IMR-90 (cell line): ENCODE data around the gene RSRC2. TPM values are rescaled to one million over a fixed set of nuclear protein-coding genes. Genes with fewer than 3 reads are reported as not detected.
A peak's percentile ranks its signal among the peaks of the same experiment; 100 is the strongest.
"Not testable (repeated sequence)": the region's sequence is repeated elsewhere in the genome, so short reads cannot be mapped to it uniquely, and the experiment has no call there.

Experiments
- ATAC-seq: fragments of 200-7000 bp; cut with Tn5 transposase; 2 replicates; pipeline ENCODE4 v1.9.1; 2020; ENCODE audit warnings: low read depth, mild to moderate bottlenecking, moderate library complexity
- BruUV-seq: library from RNA; stranded (reverse); fragments of 400-500 nt; replicated peaks from 2 replicates; lab custom pipeline; 2021; lab: Mats Ljungman, UMichigan
- CTCF ChIA-PET: fragments of 300-600 bp; formaldehyde crosslinking; extraction: SDS; loops from one replicate; lab custom pipeline; 2021; ENCODE audit warnings: antibody characterized with exemption; lab: Yijun Ruan, JAX
- POLR2A ChIA-PET: fragments of 300-600 bp; sonication (Branson Sonifier 250); formaldehyde crosslinking; loops from one replicate; lab custom pipeline; 2022; ENCODE audit warnings: antibody characterized with exemption; ENCODE audit not compliant: unreplicated experiment; lab: Charles Lee
- DNase-seq: peaks from one replicate; pipeline ENCODE4 v3.0.0; 2013
- H2AFZ ChIP-seq: replicated peaks from 2 replicates; pipeline ENCODE3; 2013; ENCODE audit warnings: low read length, mild to moderate bottlenecking; ENCODE audit not compliant: poor library complexity
- H2AK5ac ChIP-seq: 2 replicates; pipeline ENCODE4 v1.6.1; 2013; ENCODE audit warnings: low read depth, low read length, inconsistent platforms
- H2AK9ac ChIP-seq: replicated peaks from 2 replicates; pipeline ENCODE3; 2013; ENCODE audit warnings: mild to moderate bottlenecking, low read depth, low read length, moderate library complexity; ENCODE audit not compliant: poor library complexity
- H2BK120ac ChIP-seq: 2 replicates; pipeline ENCODE4 v1.6.1; 2013; ENCODE audit warnings: low read depth, low read length, inconsistent platforms
- H2BK15ac ChIP-seq: 3 replicates; pipeline ENCODE4 v1.6.1; 2013; ENCODE audit warnings: low read depth, low read length, inconsistent platforms
- H2BK20ac ChIP-seq: 2 replicates; pipeline ENCODE4 v1.6.1; 2013; ENCODE audit warnings: low read depth, mild to moderate bottlenecking, inconsistent platforms, low read length, moderate library complexity
- H2BK5ac ChIP-seq: 2 replicates; pipeline ENCODE4 v1.6.1; 2013; ENCODE audit warnings: mild to moderate bottlenecking, low read depth, low read length, inconsistent platforms; ENCODE audit not compliant: poor library complexity, severe bottlenecking
- H3K14ac ChIP-seq: replicated peaks from 2 replicates; pipeline ENCODE4 v1.6.1; 2013; ENCODE audit warnings: low read depth, low read length, inconsistent platforms
- H3K18ac ChIP-seq: 2 replicates; pipeline ENCODE4 v1.6.1; 2013; ENCODE audit warnings: low read depth, low read length, control low read depth
- H3K23ac ChIP-seq: 2 replicates; pipeline ENCODE4 v1.6.1; 2013; ENCODE audit warnings: low read depth, low read length, inconsistent platforms
- H3K27ac ChIP-seq: 2 replicates; pipeline ENCODE4 v1.5.1; 2013; ENCODE audit warnings: mild to moderate bottlenecking, control low read depth, low read length; ENCODE audit not compliant: insufficient read depth
- H3K27me3 ChIP-seq: 2 replicates; pipeline ENCODE4 v1.6.1; 2013; ENCODE audit warnings: low read length; ENCODE audit not compliant: control insufficient read depth, insufficient read depth
- H3K36me3 ChIP-seq: 2 replicates; pipeline ENCODE4 v1.6.1; 2013; ENCODE audit warnings: low read length, mixed read lengths; ENCODE audit not compliant: control insufficient read depth, insufficient read depth
- H3K4ac ChIP-seq: 2 replicates; pipeline ENCODE4 v1.6.1; 2013; ENCODE audit warnings: low read depth, low read length, inconsistent platforms
- H3K4me1 ChIP-seq: 2 replicates; pipeline ENCODE4 v1.6.1; 2013; ENCODE audit warnings: low read length, mixed read lengths; ENCODE audit not compliant: control insufficient read depth, insufficient read depth
- H3K4me2 ChIP-seq: 2 replicates; pipeline ENCODE4 v1.6.1; 2013; ENCODE audit warnings: low read depth, mild to moderate bottlenecking, control low read depth, low read length, moderate library complexity
- H3K4me3 ChIP-seq: 2 replicates; pipeline ENCODE4 v1.5.1; 2013; ENCODE audit warnings: low read depth, mild to moderate bottlenecking, control low read depth, low read length, moderate library complexity; ENCODE audit not compliant: insufficient read depth
- H3K56ac ChIP-seq: 2 replicates; pipeline ENCODE4 v1.6.1; 2013; ENCODE audit warnings: low read length, inconsistent platforms; ENCODE audit not compliant: insufficient read depth; ENCODE audit errors: extremely low read depth
- H3K79me1 ChIP-seq, 2 experiments: 2 replicates each; pipeline ENCODE4 v1.6.1; 2013; ENCODE audit warnings: low read length in 2 of 2, inconsistent platforms in 1 of 2, low read depth in 1 of 2
- H3K9ac ChIP-seq: 2 replicates; pipeline ENCODE4 v1.6.1; 2013; ENCODE audit warnings: low read depth, low read length, control low read depth
- H3K9me1 ChIP-seq: 2 replicates; pipeline ENCODE4 v1.6.1; 2013; ENCODE audit warnings: low read length, inconsistent platforms; ENCODE audit not compliant: insufficient read depth
- H3K9me3 ChIP-seq: 2 replicates; pipeline ENCODE4 v1.6.1; 2013; ENCODE audit warnings: low read length; ENCODE audit not compliant: control insufficient read depth, insufficient read depth
- H4K20me1 ChIP-seq: 2 replicates; pipeline ENCODE4 v1.6.1; 2013; ENCODE audit warnings: low read length, inconsistent platforms; ENCODE audit not compliant: insufficient read depth
- H4K5ac ChIP-seq: 2 replicates; pipeline ENCODE4 v1.6.1; 2013; ENCODE audit warnings: mild to moderate bottlenecking, low read depth, low read length, control low read depth
- H4K8ac ChIP-seq, 2 experiments: 2 replicates each; pipeline ENCODE4 v1.6.1; 2013; ENCODE audit warnings: low read depth in 2 of 2, low read length in 2 of 2, control low read depth in 1 of 2, inconsistent platforms in 1 of 2
- H4K91ac ChIP-seq: 2 replicates; pipeline ENCODE4 v1.6.1; 2013; ENCODE audit warnings: low read depth, low read length, inconsistent platforms; ENCODE audit not compliant: insufficient read depth
- FOS ChIP-seq: fragments of 150-350 bp; IDR thresholded peaks from 2 replicates; pipeline ENCODE4 v1.6.1; 2016; ENCODE audit warnings: low read depth, low read length
- WGBS, 2 experiments: methylation state at CpG; one replicate each; pipeline versions ENCODE4 v1.1.5 to v1.1.7; 2013; ENCODE audit warnings: missing lambda C conversion rate in 2 of 2; ENCODE audit not compliant: insufficient read length in 1 of 2; ENCODE audit errors: extremely low coverage in 2 of 2; 5-methylcytosine and 5-hydroxymethylcytosine counted together
- dilution Hi-C: fragments of 300-500 bp; cut with HindIII; formaldehyde crosslinking; loops from one replicate; pipeline ENCODE4 v1.14.3; 2018; ENCODE audit warnings: low sequenced_read_pairs; ENCODE audit not compliant: unreplicated experiment
- in situ Hi-C: fragments of 300-500 bp; cut with MboI; formaldehyde crosslinking; loops from 3 replicates; pipeline ENCODE4 v1.14.3; 2019; ENCODE audit warnings: low sequenced_read_pairs, inconsistent platforms, mixed read lengths
- intact Hi-C: fragments of 100-400 bp; cut with micrococcal nuclease; formaldehyde crosslinking; loops from 2 replicates; pipeline ENCODE4 v1.10.0; 2022
- polyA plus RNA-seq, 3 experiments: library from polyadenylated mRNA; depleted of rRNA; stranded (reverse); fragments of >200 nt; gene quantifications; 2 replicates each; pipeline ENCODE4 v1.2.3, GENCODE V29; 2012; ENCODE audit warnings: low replicate concordance in 1 of 3
- total RNA-seq: library from RNA; depleted of rRNA; stranded (reverse); fragments of >200 nt; gene quantifications from 2 replicates; pipeline ENCODE4 v1.2.3, GENCODE V29; 2012

Gene RSRC2
- total and polyA plus RNA-seq, 2 of the 4 experiments (the other 2 are of a cell fraction) = 18.6 to 31.5 TPM

DNA sequence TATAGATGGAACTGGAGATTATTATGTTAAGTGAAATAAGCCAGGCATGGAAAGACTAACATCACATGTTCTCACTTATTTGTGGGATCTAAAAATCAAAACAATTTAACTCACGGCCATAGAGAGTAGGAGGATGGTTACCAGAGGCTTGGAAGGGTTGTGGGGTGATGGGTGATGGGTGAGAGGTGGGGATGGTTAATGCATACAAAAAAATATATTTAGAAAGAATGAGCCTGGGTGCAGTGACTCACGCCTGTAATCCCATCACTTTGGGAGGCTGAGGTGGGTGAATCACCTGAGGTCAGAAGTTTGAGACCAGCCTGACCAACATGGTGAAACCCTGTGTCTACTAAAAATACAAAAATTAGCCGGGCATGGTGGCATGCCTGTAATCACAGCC lies 43.3 kb upstream of the RSRC2 start:
- H3K9ac ChIP-seq, H4K8ac ChIP-seq, H2AK9ac ChIP-seq, H2BK120ac ChIP-seq, H4K91ac ChIP-seq, H3K27ac ChIP-seq, H3K9me3 ChIP-seq, H3K79me1 ChIP-seq, H3K14ac ChIP-seq, H3K36me3 ChIP-seq, H2AK5ac ChIP-seq, H2BK20ac ChIP-seq, H3K4me1 ChIP-seq, BruUV-seq, H3K23ac ChIP-seq, intact Hi-C loops, H3K9me1 ChIP-seq, dilution Hi-C loops, H4K20me1 ChIP-seq, POLR2A ChIA-PET, H3K4ac ChIP-seq, in situ Hi-C loops, H3K18ac ChIP-seq, H4K5ac ChIP-seq, H3K27me3 ChIP-seq, H3K56ac ChIP-seq, H2BK5ac ChIP-seq, H2BK15ac ChIP-seq, H2AFZ ChIP-seq, H3K4me2 ChIP-seq, H3K4me3 ChIP-seq, CTCF ChIA-PET: not testable (repeated sequence)
- no CpG with 5 or more reads among the region's 3 CpGs for WGBS, 2 experiments
- peak; percentile 61 for DNase-seq
- peak; percentile 39; the same call in 1 of the 2 replicates for TF ChIP-seq FOS
- peak; percentile 54 for ATAC-seq
